ENCODE measurements around the gene FAM83B. TPM values are rescaled to one million over a fixed set of nuclear protein-coding genes. Genes with fewer than 3 reads are reported as not detected.
"Not testable (repeated sequence)": the region's sequence is repeated elsewhere in the genome, so short reads cannot be mapped to it uniquely, and the experiment has no call there.

Gene FAM83B
- total RNA-seq, 2 donors from 2014 or later, result 36.6 to 62.8 TPM

DNA sequence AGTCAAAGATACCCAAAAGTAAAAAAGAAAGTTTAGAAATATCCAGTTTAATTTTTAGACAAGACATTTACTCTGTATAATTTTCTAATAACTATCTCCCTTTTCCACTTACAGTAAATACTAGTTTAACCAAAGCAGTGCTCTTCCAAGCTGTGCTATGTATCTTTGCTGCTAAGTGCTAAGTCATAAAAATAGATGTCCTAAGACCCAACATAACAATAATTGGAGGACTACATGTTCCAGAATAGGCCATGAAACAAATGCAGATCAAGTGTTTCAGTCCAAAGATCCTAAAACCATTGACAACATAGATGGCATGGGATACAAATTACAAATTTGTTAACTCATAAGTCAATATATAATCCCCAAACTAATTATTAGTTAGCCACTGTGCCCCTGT is 111.1 kb downstream of the FAM83B start:
- Histone ChIP-seq H3K36me3 (no peaks in the 10 kb centered on the region), H3K27ac (no peak overlapping the region), H3K9me3 (no peaks in the 10 kb centered on the region), H3K27me3 (no peaks in the 10 kb centered on the region), H3K4me3 (no peak overlapping the region), H3K9ac (ENCODE audit: low read depth in 2 of 2, low read length in 2 of 2) (no peak overlapping the region), H3K4me1 (no peaks in the 10 kb centered on the region)
- intact Hi-C loops (cut with DNase I), result no loop called here
- DNase-seq, result no peak
- TF ChIP-seq, protein P1, sequence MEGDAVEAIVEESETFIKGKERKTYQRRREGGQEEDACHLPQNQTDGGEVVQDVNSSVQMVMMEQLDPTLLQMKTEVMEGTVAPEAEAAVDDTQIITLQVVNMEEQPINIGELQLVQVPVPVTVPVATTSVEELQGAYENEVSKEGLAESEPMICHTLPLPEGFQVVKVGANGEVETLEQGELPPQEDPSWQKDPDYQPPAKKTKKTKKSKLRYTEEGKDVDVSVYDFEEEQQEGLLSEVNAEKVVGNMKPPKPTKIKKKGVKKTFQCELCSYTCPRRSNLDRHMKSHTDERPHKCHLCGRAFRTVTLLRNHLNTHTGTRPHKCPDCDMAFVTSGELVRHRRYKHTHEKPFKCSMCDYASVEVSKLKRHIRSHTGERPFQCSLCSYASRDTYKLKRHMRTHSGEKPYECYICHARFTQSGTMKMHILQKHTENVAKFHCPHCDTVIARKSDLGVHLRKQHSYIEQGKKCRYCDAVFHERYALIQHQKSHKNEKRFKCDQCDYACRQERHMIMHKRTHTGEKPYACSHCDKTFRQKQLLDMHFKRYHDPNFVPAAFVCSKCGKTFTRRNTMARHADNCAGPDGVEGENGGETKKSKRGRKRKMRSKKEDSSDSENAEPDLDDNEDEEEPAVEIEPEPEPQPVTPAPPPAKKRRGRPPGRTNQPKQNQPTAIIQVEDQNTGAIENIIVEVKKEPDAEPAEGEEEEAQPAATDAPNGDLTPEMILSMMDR (IDR thresholded peaks at IDR 0.05), result no peak

DNA sequence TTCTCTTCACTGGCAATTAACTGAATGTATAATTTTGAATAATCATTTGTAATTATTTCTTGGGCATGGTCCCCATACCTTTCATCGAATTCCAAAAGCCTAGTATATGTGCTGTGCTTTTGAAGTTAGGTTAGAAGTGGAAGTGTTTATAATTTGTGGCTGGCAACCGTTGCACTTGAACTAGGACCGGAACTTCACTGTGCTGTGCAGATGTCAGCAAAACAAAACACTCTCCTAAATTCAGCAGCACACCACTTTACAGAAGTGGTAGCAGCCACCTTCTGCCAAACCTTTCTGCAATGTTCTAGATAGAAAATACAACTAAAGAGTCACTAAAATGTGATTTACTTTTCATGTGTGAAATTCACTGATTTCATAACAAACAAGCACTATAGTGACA is 111.9 kb downstream of the FAM83B start:
- Histone ChIP-seq H3K4me3 (no peak overlapping the region), H3K36me3 (no peaks in the 10 kb centered on the region), H3K27me3 (no peaks in the 10 kb centered on the region), H3K9me3 (no peaks in the 10 kb centered on the region), H3K27ac (no peak overlapping the region), H3K4me1 (no peaks in the 10 kb centered on the region), H3K9ac (ENCODE audit: low read depth in 2 of 2, low read length in 2 of 2) (no peak overlapping the region)
- TF ChIP-seq, protein P1 (IDR thresholded peaks at IDR 0.05), result no peak
- no peak for DNase-seq
- intact Hi-C loops (cut with DNase I), result no loop called here

DNA sequence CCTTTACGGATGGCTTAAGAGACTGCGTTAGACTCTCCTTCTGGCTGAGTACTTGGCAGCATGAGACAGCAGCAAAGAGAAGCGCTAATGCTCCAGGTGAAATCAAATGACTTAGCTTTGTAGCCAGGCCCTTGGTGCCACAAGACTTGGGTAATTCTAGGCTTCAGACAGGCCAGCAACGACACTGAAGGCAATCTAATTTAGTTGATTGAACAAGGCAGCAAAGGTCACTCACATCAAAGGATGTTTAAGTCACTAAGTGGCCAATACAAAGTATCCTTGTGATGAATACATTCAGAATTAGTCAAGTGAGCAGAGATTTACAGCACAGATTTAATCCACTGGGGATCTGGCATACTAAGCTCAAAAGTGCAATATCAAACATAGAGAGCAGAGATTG is 113.2 kb downstream of the FAM83B start:
- Histone ChIP-seq H3K4me3 (no peak overlapping the region), H3K27me3 (no peaks in the 10 kb centered on the region), H3K27ac (no peak overlapping the region), H3K36me3 (no peaks in the 10 kb centered on the region), H3K9me3 (no peaks in the 10 kb centered on the region), H3K9ac (ENCODE audit: low read depth in 2 of 2, low read length in 2 of 2) (no peak overlapping the region), H3K4me1 (no peaks in the 10 kb centered on the region)
- intact Hi-C loops (cut with DNase I), result no loop called here
- TF ChIP-seq, protein P1 (IDR thresholded peaks at IDR 0.05), result no peak
- no peak for DNase-seq

DNA sequence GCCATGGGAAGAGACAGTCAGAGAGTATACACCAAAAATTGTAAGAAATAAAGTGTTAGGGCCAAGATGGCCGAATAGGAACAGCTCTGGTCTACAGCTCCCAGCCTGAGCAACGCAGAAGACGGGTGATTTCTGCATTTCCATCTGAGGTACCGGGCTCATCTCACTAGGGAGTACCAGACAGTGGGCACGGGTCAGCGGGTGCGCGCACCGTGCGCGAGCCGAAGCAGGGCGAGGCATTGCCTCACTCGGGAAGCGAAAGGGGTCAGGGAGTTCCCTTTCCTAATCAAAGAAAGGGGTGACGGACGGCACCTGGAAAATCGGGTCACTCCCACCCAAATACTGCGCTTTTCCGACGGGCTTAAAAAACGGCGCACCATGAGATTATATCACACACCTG is 114.8 kb downstream of the FAM83B start:
- not testable (repeated sequence) for DNase-seq

GRCh38 chr6:54970337-54970736 is 123.8 kb downstream of the FAM83B start:
- Histone ChIP-seq H3K4me3 (no peak overlapping the region), H3K9ac (ENCODE audit: low read depth in 2 of 2, low read length in 2 of 2) (no peak overlapping the region), H3K27me3 (no peaks in the 10 kb centered on the region), H3K9me3 (no peaks in the 10 kb centered on the region), H3K36me3 (no peaks in the 10 kb centered on the region), H3K4me1 (no peaks in the 10 kb centered on the region), H3K27ac (no peak overlapping the region)
- intact Hi-C loops (cut with DNase I), result no loop called here
- TF ChIP-seq, protein P1 (IDR thresholded peaks at IDR 0.05), result no peak
- no peak for DNase-seq

More for the DNA sequence above, 114.8 kb downstream of the FAM83B start:
- H3K27me3 ChIP-seq; H3K9me3 ChIP-seq; H3K36me3 ChIP-seq; H3K27ac ChIP-seq; intact Hi-C loops (cut with DNase I); H3K9ac ChIP-seq (ENCODE audit: low read depth in 2 of 2, low read length in 2 of 2); H3K4me3 ChIP-seq; H3K4me1 ChIP-seq: not testable (repeated sequence)

GRCh38 chr6:54971825-54972224 is 125.3 kb downstream of the FAM83B start:
- no peaks in the 10 kb centered on the region for H3K4me1 ChIP-seq
- H3K27me3 ChIP-seq, result no peaks in the 10 kb centered on the region
- TF ChIP-seq, protein P1 (IDR thresholded peaks at IDR 0.05), result no peak
- H3K27ac ChIP-seq, result no peak overlapping the region
- H3K36me3 ChIP-seq, result no peaks in the 10 kb centered on the region
- H3K9ac ChIP-seq (ENCODE audit: low read depth in 2 of 2, low read length in 2 of 2), result no peak overlapping the region
- H3K4me3 ChIP-seq, result no peak overlapping the region
- intact Hi-C loops (cut with DNase I), result no loop called here
- no peak for DNase-seq
- H3K9me3 ChIP-seq, result no peaks in the 10 kb centered on the region

GRCh38 chr6:54979161-54979560 is 132.6 kb downstream of the FAM83B start:
- intact Hi-C loops (cut with DNase I), result not testable (repeated sequence)

More at GRCh38 chr6:54979161-54979560, 132.6 kb downstream of the FAM83B start:
- H3K9me3 ChIP-seq; H3K9ac ChIP-seq (ENCODE audit: low read depth in 2 of 2, low read length in 2 of 2); H3K36me3 ChIP-seq; H3K4me3 ChIP-seq; H3K4me1 ChIP-seq; H3K27ac ChIP-seq; DNase-seq; H3K27me3 ChIP-seq: not testable (repeated sequence)

Data from colonic mucosa (tissue), 4 donors.